Measurements from ENCODE around the gene ZNF664. TPM values are rescaled to one million over a fixed set of nuclear protein-coding genes. Genes with fewer than 3 reads are reported as not detected.

ZNF664 gene
- total and polyA plus RNA-seq, 9 of the 15 experiments (the other 6 are each of a cell fraction or from before 2014, with no cell fraction given), result 3.3 to 101 (median 63.6) TPM

DNA sequence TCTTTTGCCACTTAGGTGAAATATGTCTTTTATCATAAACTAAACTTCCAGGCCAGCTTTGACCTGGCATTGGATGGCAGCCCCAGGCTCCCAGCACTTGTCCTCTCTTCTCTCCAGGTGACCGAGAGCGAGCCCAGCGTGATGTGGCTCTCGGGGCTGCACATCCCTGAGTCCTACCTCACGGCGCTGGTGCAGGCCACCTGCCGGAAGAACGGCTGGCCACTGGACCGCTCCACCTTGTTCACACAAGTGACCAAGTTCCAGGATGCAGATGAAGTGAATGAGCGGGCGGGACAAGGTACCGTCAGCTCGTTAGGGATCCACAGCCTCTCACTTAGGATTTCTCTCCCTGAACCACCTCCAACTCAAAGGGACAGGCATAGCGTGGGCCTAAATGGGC, 39.8 kb upstream of the ZNF664 start:
- H3K4me1 ChIP-seq (replicated peaks in 1 of 2; ENCODE audit: control insufficient read depth in 2 of 2, insufficient read depth in 2 of 2, low read length in 2 of 2), result peaks cover 0 to 5% of the 10 kb centered on the region in 2 experiments; a peak in 4 of 5 replicates
- H3K4me3 ChIP-seq, result no peak overlapping the region
- no peaks in the 10 kb centered on the region for H3K9me3 ChIP-seq (replicated peaks; ENCODE audit: control insufficient read depth, insufficient read depth, low read depth, low read length)
- POLR2A ChIA-PET, result interaction anchor here (0.7 to 0.8 kb wide), 2 partner anchors 8 to 47 kb away, joined by 3 to 5 read pairs; no protein-coding TSS in a partner anchor
- DNase-seq (ENCODE audit: extremely low read depth in 1 of 4, low spot score in 3 of 4) (no peak), ATAC-seq (no peak), FAIRE-seq (no peak)
- in situ Hi-C loops (cut with MboI), result no loop called here
- H2AFZ ChIP-seq (ENCODE audit: low read depth, low read length), result no peak overlapping the region
- CTCF ChIA-PET (ENCODE audit: low intra/inter-chr PET ratio), result no interaction called here
- H3K79me2 ChIP-seq (ENCODE audit: control insufficient read depth, insufficient read depth, low read length), result no peaks in the 10 kb centered on the region
- no TSS peak for BruUV-seq (replicated peaks)
- H3K4me2 ChIP-seq (ENCODE audit: insufficient read depth, low read length), result no peak overlapping the region
- TF ChIP-seq, protein P1, sequence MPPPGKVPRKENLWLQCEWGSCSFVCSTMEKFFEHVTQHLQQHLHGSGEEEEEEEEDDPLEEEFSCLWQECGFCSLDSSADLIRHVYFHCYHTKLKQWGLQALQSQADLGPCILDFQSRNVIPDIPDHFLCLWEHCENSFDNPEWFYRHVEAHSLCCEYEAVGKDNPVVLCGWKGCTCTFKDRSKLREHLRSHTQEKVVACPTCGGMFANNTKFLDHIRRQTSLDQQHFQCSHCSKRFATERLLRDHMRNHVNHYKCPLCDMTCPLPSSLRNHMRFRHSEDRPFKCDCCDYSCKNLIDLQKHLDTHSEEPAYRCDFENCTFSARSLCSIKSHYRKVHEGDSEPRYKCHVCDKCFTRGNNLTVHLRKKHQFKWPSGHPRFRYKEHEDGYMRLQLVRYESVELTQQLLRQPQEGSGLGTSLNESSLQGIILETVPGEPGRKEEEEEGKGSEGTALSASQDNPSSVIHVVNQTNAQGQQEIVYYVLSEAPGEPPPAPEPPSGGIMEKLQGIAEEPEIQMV (tag; conservative IDR thresholded peaks at IDR 0.05; ENCODE audit: low read depth), result no peak
- TF ChIP-seq BRD9 (IDR thresholded peaks at IDR 0.05; ENCODE audit: low read depth, partially characterized antibody), result no peak
- no peak for TF ChIP-seq MAFG (tag; conservative IDR thresholded peaks at IDR 0.05)
- TF ChIP-seq KDM5B (IDR thresholded peaks at IDR 0.05; ENCODE audit: insufficient replicate concordance, low read depth, low read length), result no peak
- TF ChIP-seq L3MBTL2 (IDR thresholded peaks at IDR 0.05), result no peak
- TF ChIP-seq ZNF140 (CRISPR knock-in tag; IDR thresholded peaks at IDR 0.05), result no peak
- TF ChIP-seq ZKSCAN8 (CRISPR knock-in tag; IDR thresholded peaks at IDR 0.05), result no peak
- no peak for TF ChIP-seq TRIM28 (IDR thresholded peaks at IDR 0.05)
- no peak overlapping the region for H3K27ac ChIP-seq (ENCODE audit: extremely low read depth, low read depth, low read length)
- no peaks in the 10 kb centered on the region for H3K36me3 ChIP-seq (ENCODE audit: control insufficient read depth, insufficient read depth, low read length)
- intact Hi-C loops (cut with micrococcal nuclease), result no loop called here
- H3K9ac ChIP-seq (ENCODE audit: insufficient read depth in 1 of 2, low read depth in 2 of 2, low read length in 2 of 2), result no peak overlapping the region
- H3K27me3 ChIP-seq (ENCODE audit: control insufficient read depth in 2 of 2, insufficient read depth in 2 of 2, low read length in 2 of 2), result peaks cover 63 to 94% of the 10 kb centered on the region in 2 experiments
- WGBS (ENCODE audit: insufficient coverage, low coverage, missing lambda C conversion rate), result 3% methylated on average over 14 of the region's 14 CpGs
- no peaks in the 10 kb centered on the region for H3K9me1 ChIP-seq (ENCODE audit: control insufficient read depth, insufficient read depth, low read length)
- H4K20me1 ChIP-seq (replicated peaks; ENCODE audit: control insufficient read depth, insufficient read depth, low read length), result peaks cover 16% of the 10 kb centered on the region
